ENCODE results near the gene SMC5. TPM values are rescaled to one million over a fixed set of nuclear protein-coding genes. Genes with fewer than 3 reads are reported as not detected.

SMC5 gene
- total and polyA plus RNA-seq, 5 experiments from 2014 or later = 15.2 to 48.3 (median 17.2) TPM

DNA sequence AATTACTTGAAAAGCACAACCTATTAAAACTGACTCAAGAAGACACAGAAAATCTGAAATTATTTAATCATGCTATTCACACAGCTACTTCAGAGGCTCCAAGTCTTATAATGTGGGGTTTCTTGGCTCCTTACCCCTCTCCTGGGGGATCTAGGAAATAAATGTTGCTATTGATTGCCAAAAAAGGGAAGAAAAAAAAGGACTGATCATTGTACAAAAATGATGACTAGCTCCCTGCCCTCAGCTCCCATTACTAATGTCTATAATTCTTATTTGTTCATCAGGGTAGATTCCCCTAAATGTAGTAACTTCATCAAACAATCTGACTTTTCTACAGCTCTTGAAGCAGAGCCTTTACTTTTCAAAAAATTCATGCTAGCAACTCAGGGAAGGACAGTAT, 3.3 kb upstream of the SMC5 start:
- POLR2A ChIA-PET = no interaction called here
- H3K36me3 Mint-ChIP-seq = no peaks in the 10 kb centered on the region
- peak overlapping the region in 1 of 10 donors; percentile 71 for H3K27ac Mint-ChIP-seq
- no peak for ATAC-seq
- DNase-seq = no peak
- peaks cover 14 to 42% (median 39%) of the 10 kb centered on the region in 4 donors for H3K4me1 Mint-ChIP-seq
- no peaks in the 10 kb centered on the region for H3K9me3 Mint-ChIP-seq
- peaks cover 0 to 2% (median 2%) of the 10 kb centered on the region in 5 donors for H3K27me3 Mint-ChIP-seq
- no peak overlapping the region for H3K4me3 Mint-ChIP-seq

DNA sequence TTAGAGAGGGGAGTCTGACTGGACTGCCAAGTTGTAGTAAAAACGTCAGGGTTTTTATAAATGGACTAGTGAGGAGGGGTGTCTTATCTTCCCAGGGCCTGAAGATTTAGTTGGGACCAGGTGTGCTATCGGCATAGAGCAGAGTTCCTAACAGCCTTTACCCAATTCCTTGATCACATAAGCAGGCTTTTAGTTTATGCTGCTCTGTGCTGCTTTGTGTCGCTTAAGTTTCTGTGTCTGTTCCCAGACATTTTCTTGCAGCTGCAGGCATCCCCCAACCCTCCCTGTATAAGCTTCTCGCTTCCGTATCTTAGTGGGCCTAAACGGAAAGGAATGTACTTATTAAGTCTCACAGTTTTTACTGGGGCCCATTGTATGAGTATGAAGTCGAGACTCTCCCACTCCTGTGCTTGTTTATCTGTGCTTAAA, 2.6 kb upstream of the SMC5 start:
- Mint-ChIP-seq H3K4me3 (peak overlapping the region in 1 of 10 donors; percentile 2), H3K27me3 (peaks cover 0 to 1% (median 0%) of the 10 kb centered on the region in 5 donors), H3K27ac (peak overlapping the region in 5 of 10 donors; percentile 11 to 87 (median 40)), H3K9me3 (no peaks in the 10 kb centered on the region), H3K4me1 (peaks cover 18 to 48% (median 46%) of the 10 kb centered on the region in 4 donors), H3K36me3 (peaks cover 0 to 6% (median 0%) of the 10 kb centered on the region in 3 donors)
- ATAC-seq (no peak), DNase-seq (no peak)
- POLR2A ChIA-PET = no interaction called here

- H3K4me3 Mint-ChIP-seq = peak overlapping the region; percentile 87 to 97 (median 93)
- DNase-seq (no peak), ATAC-seq (no peak)
- POLR2A ChIA-PET = interaction anchor here (1.2 to 3.0 kb wide), 2 partner anchors 12 to 162 kb away, joined by 3 to 24 read pairs; no protein-coding TSS in a partner anchor
- peak overlapping the region; percentile 91 to 99 (median 98) for H3K27ac Mint-ChIP-seq
- peaks cover 32 to 62% (median 60%) of the 10 kb centered on the region in 4 donors for H3K4me1 Mint-ChIP-seq
- H3K27me3 Mint-ChIP-seq = no peaks in the 10 kb centered on the region
- no peaks in the 10 kb centered on the region for H3K9me3 Mint-ChIP-seq
- H3K36me3 Mint-ChIP-seq = peaks cover 0 to 20% (median 7%) of the 10 kb centered on the region in 3 donors
Observed at GRCh38 chr9:70257502-70257901, 1.3 kb upstream of the SMC5 start.

DNA sequence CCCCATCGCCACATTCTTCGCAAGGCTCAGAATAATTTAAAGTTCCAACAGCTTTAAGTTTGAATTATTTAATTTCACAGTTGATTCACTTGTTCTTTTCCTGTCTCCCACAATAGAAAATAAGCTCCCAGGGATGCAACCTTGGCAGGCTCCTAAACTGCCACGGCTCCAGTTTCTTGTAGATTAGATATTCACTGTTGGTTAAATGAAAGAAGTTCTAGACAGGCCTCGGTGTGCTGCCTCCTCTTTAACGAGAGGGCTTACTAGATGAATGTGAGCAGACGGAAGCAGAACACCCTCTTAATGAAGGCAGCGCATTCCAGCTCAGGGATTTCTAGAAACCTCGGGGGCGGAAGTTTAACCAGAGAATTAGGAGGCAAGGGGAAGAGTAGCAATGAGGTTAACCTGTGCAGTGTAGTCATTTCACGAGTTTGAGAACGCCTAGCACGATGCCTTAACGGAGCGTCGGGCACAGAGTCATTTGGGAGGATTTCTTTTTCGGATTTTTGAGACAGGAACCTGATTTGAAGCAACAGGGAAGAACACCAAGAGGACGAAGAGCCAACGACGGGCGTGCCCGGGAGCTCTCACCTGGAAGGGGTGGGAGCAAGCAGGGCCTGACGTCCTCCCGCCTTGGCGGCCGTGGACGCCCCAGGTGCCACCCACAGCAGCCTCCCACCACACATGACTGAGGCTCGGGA, 637 bp upstream of the SMC5 start:
- Mint-ChIP-seq H3K4me1 (peaks cover 34 to 68% (median 66%) of the 10 kb centered on the region in 4 donors), H3K36me3 (peaks cover 0 to 21% (median 7%) of the 10 kb centered on the region in 3 donors), H3K4me3 (peak overlapping the region; percentile 87 to 97 (median 93)), H3K27me3 (no peaks in the 10 kb centered on the region), H3K27ac (peak overlapping the region; percentile 91 to 99 (median 98)), H3K9me3 (no peaks in the 10 kb centered on the region)
- ATAC-seq (peak; percentile 64 to 73), DNase-seq (peak in 3 of 10 donors; percentile 3 to 64 (median 20))
- POLR2A ChIA-PET = interaction anchor here (0.7 to 3.0 kb wide), 7 partner anchors 12 to 275 kb away, joined by 3 to 24 read pairs (median 3); partner anchors contain the start of gene KLF9

GRCh38 chr9:70259512-70259802, 679 bp downstream of the SMC5 start:
- Mint-ChIP-seq H3K9me3 (no peaks in the 10 kb centered on the region), H3K4me1 (peaks cover 32 to 68% (median 67%) of the 10 kb centered on the region in 4 donors), H3K27me3 (no peaks in the 10 kb centered on the region), H3K4me3 (peak overlapping the region; percentile 87 to 97 (median 93)), H3K36me3 (peaks cover 0 to 22% (median 8%) of the 10 kb centered on the region in 3 donors), H3K27ac (peak overlapping the region; percentile 91 to 99 (median 98))
- POLR2A ChIA-PET = interaction anchor here (1.0 to 3.0 kb wide), 3 partner anchors 153 to 161 kb away, joined by 5 to 24 read pairs (median 9); no protein-coding TSS in a partner anchor
- DNase-seq = peak in 1 of 10 donors; percentile 20
- ATAC-seq = no peak

GRCh38 chr9:70260007-70260443, 1.2 kb downstream of the SMC5 start:
- Mint-ChIP-seq H3K27me3 (no peaks in the 10 kb centered on the region), H3K4me1 (peaks cover 35 to 73% (median 71%) of the 10 kb centered on the region in 4 donors), H3K4me3 (peak overlapping the region; percentile 87 to 97 (median 93)), H3K9me3 (no peaks in the 10 kb centered on the region), H3K27ac (peak overlapping the region in 9 of 10 donors; percentile 67 to 98 (median 95)), H3K36me3 (peaks cover 4 to 28% (median 13%) of the 10 kb centered on the region in 3 donors)
- POLR2A ChIA-PET = interaction anchor here (1.5 kb wide), 1 partner anchor 160 kb away, joined by 9 read pairs; no protein-coding TSS in a partner anchor
- no peak for ATAC-seq
- DNase-seq = no peak

- DNase-seq (no peak), ATAC-seq (no peak)
- H3K36me3 Mint-ChIP-seq = peaks cover 7 to 34% (median 15%) of the 10 kb centered on the region in 3 donors
- no peaks in the 10 kb centered on the region for H3K9me3 Mint-ChIP-seq
- POLR2A ChIA-PET = interaction anchor here (1.5 kb wide), 1 partner anchor 160 kb away, joined by 9 read pairs; no protein-coding TSS in a partner anchor
- no peaks in the 10 kb centered on the region for H3K27me3 Mint-ChIP-seq
- H3K27ac Mint-ChIP-seq = peak overlapping the region in 9 of 10 donors; percentile 19 to 98 (median 74)
- peaks cover 36 to 73% (median 69%) of the 10 kb centered on the region in 4 donors for H3K4me1 Mint-ChIP-seq
- H3K4me3 Mint-ChIP-seq = peak overlapping the region; percentile 87 to 97 (median 93)
Observed at GRCh38 chr9:70260606-70261005, 1.8 kb downstream of the SMC5 start.

DNA sequence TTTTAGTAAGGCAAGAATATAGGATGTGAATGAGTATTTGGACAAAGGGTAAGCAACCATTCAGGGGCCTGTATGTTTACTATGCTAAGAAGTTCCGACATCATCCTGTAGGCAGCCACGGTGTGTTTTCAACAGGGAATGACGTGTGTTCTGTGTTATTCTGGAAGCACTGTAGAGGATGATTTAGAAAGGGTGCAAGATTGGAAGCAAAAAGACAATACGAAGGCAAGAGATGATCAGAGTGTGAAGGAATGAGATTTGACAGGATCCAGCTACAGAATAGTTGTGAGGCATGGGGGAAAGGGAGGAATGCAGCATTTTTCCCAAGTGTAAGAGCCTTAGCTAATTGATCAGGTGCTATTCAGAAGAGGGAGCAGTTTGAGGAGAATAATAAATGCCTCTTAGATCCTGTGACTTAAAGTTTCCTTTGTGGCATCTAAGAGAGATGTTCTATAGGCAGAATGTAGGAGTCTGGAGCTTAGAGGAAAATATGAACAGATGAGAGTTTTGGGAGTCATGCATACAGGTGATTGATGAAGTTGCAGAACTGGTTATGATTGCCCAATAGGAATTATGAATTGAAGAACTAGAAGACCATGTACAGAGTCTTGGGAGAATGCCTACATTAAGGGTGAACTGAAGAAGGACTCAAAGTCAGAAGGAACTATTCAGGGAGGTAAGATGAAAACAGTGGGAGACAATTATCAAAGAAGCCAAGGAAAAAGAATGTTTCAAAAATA, 2.5 kb downstream of the SMC5 start:
- Mint-ChIP-seq H3K4me1 (peaks cover 37 to 71% (median 66%) of the 10 kb centered on the region in 4 donors), H3K27me3 (no peaks in the 10 kb centered on the region), H3K9me3 (no peaks in the 10 kb centered on the region), H3K27ac (peak overlapping the region in 5 of 10 donors; percentile 6 to 98 (median 43)), H3K36me3 (peaks cover 8 to 39% (median 19%) of the 10 kb centered on the region in 3 donors), H3K4me3 (peak overlapping the region in 9 of 10 donors; percentile 5 to 97 (median 92))
- POLR2A ChIA-PET = interaction anchor here (1.5 kb wide), 1 partner anchor 159 kb away, joined by 9 read pairs; no protein-coding TSS in a partner anchor
- ATAC-seq (no peak), DNase-seq (no peak)

- POLR2A ChIA-PET = no interaction called here
- H3K27me3 Mint-ChIP-seq = no peaks in the 10 kb centered on the region
- no peaks in the 10 kb centered on the region for H3K9me3 Mint-ChIP-seq
- ATAC-seq (no peak), DNase-seq (no peak)
- no peak overlapping the region for H3K27ac Mint-ChIP-seq
- H3K4me1 Mint-ChIP-seq = peaks cover 36 to 66% (median 60%) of the 10 kb centered on the region in 4 donors
- H3K36me3 Mint-ChIP-seq = peaks cover 8 to 46% (median 21%) of the 10 kb centered on the region in 3 donors
- H3K4me3 Mint-ChIP-seq = peak overlapping the region in 8 of 10 donors; percentile 8 to 93 (median 48)
Observed at GRCh38 chr9:70262366-70262765, 3.6 kb downstream of the SMC5 start.

DNA sequence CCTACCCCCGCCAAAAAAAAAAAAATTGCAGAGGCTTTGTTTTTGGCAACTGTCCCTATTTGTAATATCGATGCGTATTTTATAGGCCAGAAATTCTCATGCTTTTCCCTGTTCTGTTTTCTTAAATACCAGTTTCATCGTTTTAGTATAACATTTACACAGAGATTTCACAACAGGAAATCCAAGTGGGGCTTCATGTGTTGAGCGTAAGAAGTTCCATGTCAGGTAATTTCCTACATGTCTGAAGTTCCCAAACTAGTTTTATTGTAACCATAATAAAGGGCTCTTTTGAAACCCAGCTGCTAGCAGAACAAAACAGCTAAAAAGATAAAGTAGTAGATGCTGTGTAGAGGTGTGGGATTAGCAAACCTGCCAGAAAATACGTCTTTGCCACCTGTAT, 4.2 kb downstream of the SMC5 start:
- POLR2A ChIA-PET = no interaction called here
- no peaks in the 10 kb centered on the region for H3K27me3 Mint-ChIP-seq

GRCh38 chr9:70263421-70263820, 4.6 kb downstream of the SMC5 start:
- no peak overlapping the region for H3K27ac Mint-ChIP-seq
- peaks cover 8 to 52% (median 21%) of the 10 kb centered on the region in 3 donors for H3K36me3 Mint-ChIP-seq
- no peak overlapping the region for H3K4me3 Mint-ChIP-seq
- POLR2A ChIA-PET = no interaction called here
- no peaks in the 10 kb centered on the region for H3K27me3 Mint-ChIP-seq
- peaks cover 31 to 59% (median 53%) of the 10 kb centered on the region in 4 donors for H3K4me1 Mint-ChIP-seq
- DNase-seq (no peak), ATAC-seq (no peak)
- no peaks in the 10 kb centered on the region for H3K9me3 Mint-ChIP-seq

More for the DNA sequence above, 4.2 kb downstream of the SMC5 start:
- no peak for DNase-seq
- ATAC-seq = no peak
- Mint-ChIP-seq H3K36me3 (peaks cover 8 to 51% (median 21%) of the 10 kb centered on the region in 3 donors), H3K4me3 (peak overlapping the region in 5 of 10 donors; percentile 34 to 91 (median 48)), H3K4me1 (peaks cover 33 to 62% (median 57%) of the 10 kb centered on the region in 4 donors), H3K9me3 (no peaks in the 10 kb centered on the region), H3K27ac (no peak overlapping the region)

GRCh38 chr9:70278305-70278704, 19.5 kb downstream of the SMC5 start:
- DNase-seq (no peak), ATAC-seq (no peak)
- Mint-ChIP-seq H3K4me1 (peaks cover 9 to 32% (median 22%) of the 10 kb centered on the region in 4 donors), H3K36me3 (peaks cover 12 to 69% (median 25%) of the 10 kb centered on the region in 3 donors), H3K4me3 (no peak overlapping the region), H3K9me3 (no peaks in the 10 kb centered on the region), H3K27ac (no peak overlapping the region), H3K27me3 (no peaks in the 10 kb centered on the region)
- POLR2A ChIA-PET = no interaction called here
